Smooth muscle cell of bladder (primary cell): ENCODE data around the gene WIPF2. TPM values are rescaled to one million over a fixed set of nuclear protein-coding genes. Genes with fewer than 3 reads are reported as not detected.

Source experiments
- total RNA-seq: library from RNA; depleted of rRNA; stranded (reverse); fragments of >200 nt; gene quantifications from 2 replicates; pipeline ENCODE4 v1.2.3, GENCODE V29; 2014

WIPF2 gene, protein sequence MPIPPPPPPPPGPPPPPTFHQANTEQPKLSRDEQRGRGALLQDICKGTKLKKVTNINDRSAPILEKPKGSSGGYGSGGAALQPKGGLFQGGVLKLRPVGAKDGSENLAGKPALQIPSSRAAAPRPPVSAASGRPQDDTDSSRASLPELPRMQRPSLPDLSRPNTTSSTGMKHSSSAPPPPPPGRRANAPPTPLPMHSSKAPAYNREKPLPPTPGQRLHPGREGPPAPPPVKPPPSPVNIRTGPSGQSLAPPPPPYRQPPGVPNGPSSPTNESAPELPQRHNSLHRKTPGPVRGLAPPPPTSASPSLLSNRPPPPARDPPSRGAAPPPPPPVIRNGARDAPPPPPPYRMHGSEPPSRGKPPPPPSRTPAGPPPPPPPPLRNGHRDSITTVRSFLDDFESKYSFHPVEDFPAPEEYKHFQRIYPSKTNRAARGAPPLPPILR
- 3.6 and 4.6 TPM in 2 replicates for total RNA-seq

DNA sequence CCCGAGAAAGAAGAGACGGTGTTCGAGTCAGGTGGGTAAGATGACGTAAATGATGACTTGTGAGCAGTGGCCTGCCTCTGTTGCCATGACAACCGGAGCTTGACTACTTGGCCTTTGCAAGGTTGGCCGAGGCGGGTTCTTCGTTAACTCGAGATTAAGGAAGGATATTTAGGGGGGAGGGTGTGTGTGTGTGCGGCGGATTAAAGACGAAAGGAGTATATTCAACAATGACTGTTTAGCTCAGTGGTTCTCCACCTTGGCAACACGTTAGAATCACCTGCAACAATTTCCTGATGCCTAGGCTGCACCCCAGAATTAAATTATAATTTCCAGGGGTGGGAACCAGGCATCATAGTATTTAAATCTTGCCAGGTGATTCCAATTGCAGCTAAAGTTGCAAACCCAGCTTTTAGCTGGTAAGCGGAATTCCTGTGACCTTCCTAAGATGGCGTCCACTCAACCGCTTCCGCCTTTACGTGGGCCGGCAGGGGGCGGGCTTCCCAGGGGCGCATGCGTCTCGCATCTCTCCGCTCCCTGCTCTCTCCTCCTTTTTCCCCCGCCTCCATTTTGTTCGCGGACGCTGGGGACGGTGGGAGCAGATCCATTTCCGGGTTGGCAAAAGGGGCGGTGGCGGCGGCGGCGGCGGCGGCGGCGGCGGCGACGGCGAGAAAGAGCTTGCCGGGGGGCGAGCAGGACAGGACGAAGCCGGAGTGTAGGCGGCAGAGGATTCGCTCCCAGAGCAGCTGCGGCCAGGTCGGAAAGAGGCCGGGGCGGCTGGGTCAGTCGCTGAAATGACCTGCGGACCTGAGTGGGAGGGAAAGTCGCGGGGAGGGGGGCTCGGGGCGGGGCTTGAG lies at the start of gene WIPF2:
Gene WIPF2, plus strand, starts transcription at position 565 of the 854 bp plus-strand sequence. CDS start 37,156 bp downstream, outside the sequence.

DNA sequence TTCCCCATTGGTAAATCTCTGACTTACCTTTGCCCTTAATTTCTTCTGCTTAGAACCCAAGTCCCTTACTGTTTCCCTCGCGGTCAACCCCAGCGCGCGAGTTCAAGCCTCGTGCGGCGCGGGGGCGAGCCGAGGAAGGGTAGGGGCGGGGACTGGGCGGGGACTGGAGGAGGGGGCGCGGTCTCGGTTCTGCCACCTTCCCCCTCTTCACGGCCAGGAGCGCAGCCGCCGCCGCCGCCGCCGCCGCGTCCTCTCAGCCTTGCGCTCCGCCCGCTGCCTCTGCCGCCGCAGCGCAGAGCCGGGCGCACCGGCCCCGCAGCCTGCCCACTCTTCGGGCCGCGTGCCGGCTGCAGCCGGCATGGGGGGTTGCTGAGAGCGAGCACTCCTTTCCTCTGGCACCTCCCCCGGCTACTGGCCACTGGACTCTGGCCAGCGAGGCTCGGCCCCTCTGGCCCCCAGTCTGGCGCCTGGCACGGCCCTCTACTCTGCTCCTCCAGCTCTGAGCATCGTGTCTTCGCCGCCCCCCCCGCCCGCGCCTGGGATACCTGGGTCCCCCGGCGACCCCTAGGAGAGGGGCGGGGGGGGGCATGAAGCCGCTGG lies 41.7 kb upstream of the WIPF2 start, which contains the start of gene RAPGEFL1:
Gene RAPGEFL1, plus strand, starts transcription at position 196 of the 600 bp plus-strand sequence. Its CDS starts 392 bp downstream, at position 588.

DNA sequence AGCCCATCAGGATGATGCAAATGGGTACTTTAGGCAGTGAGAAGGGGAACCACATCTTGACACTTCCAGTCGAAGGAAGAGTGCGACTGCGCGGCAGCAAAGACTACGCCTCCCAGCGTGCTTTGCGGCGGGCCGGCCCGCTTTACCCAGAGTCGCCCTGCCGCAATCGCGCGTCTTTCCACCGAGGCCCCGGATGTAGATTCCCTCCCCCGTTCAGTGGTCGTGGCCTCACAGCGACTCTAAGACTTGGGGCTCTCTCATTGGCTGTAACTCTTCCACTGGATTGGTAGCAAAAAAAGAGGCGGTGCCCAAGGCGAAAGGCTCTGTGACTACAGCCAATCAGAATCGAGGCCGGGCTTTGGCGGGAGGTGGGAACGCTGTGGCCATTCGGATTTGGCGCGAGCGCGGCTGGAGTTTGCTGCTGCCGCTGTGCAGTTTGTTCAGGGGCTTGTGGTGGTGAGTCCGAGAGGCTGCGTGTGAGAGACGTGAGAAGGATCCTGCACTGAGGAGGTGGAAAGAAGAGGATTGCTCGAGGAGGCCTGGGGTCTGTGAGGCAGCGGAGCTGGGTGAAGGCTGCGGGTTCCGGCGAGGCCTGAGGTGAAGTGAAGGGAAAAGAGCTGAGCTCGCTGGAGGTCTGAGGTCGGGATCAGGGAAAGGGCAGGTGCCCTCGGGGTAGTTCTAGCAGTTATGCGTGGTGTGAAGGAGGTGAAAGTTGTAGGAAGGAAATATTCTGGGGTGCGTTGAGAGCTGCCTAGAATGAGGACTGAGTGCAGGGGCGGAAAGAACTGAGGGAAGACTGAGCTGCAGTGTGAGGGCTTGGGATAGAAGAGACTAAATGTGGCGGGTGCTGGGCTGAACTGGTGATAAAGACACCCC lies 68.6 kb downstream of the WIPF2 start, which contains the start of gene CDC6:
Gene CDC6, plus strand, starts transcription at position 386 of the 876 bp plus-strand sequence. CDS start 1,542 bp downstream, outside the sequence.

DNA sequence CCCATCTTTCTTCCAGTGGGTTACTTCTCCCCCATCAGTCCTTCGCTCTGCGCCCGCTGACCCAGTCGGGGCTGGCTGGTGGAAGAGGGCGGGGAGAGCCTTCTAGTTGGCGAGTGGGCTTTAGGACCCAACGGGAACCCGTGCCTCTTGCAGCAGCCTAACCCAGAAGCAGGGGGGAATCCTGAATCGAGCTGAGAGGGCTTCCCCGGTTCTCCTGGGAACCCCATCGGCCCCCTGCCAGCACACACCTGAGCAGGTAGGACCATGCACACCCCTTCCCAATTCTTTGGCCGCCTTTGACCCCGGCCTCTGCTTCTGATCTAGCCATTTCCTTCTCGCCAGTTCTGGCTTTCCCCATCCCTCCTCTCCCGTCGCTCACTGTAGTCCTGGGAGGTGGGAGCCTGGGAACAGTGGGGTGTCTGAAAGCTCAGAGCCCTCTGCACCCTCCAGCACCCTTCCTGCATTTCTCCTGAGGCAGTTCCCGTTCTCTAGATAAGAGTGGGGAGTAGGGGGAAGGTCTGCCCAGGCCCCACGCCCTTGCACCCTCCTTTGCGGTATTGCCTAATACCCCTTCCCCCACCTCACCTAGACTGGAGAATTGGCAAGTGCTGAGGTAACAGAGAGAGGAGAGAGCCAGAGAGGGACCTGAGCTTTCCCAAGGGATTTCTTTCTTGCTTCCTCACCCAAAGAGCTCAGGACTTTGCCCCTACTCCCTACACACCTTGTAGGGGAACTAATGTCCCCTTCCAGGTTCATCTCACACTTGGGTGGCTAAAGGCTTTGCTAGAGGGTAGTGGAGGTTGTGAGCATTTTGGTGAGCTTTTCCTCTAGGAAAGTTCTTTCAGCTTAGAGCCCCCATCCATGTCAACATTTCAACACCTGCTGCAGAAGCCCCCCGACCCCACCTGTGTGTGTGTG lies 90.2 kb downstream of the WIPF2 start, which contains the start of gene RARA:
Gene RARA, plus strand, starts transcription at position 150 of the 918 bp plus-strand sequence. CDS start 22,039 bp downstream, outside the sequence.

Other genes starting within 250 kb of the WIPF2 start
- gene PSMD3, start 238.5 kb upstream of the WIPF2 start, total RNA-seq, result 76.9 and 83.2 TPM in 2 replicates
- 0.37 and 0.71 TPM in 2 replicates for gene CSF3, start 203.9 kb upstream of the WIPF2 start, total RNA-seq
- gene MED24, start 164.9 kb upstream of the WIPF2 start, total RNA-seq, result 21.5 and 25.7 TPM in 2 replicates
- gene THRA, start 156.3 kb upstream of the WIPF2 start, total RNA-seq, result 18.9 and 27.4 TPM in 2 replicates
- 0.85 and 1.3 TPM in 2 replicates for gene NR1D1, start 118.7 kb upstream of the WIPF2 start, total RNA-seq
- gene MSL1, start 97.3 kb upstream of the WIPF2 start, total RNA-seq, result 30.2 and 38.6 TPM in 2 replicates
- gene CASC3, start 78.8 kb upstream of the WIPF2 start, total RNA-seq, result 19.1 and 20.8 TPM in 2 replicates
- 1.00 and 1.8 TPM in 2 replicates for gene RAPGEFL1, start 41.8 kb upstream of the WIPF2 start, total RNA-seq
- gene CDC6, start 68.6 kb downstream of the WIPF2 start, total RNA-seq, result 1.4 and 1.8 TPM in 2 replicates
- 4.7 and 6.9 TPM in 2 replicates for gene RARA, start 89.9 kb downstream of the WIPF2 start, total RNA-seq
- gene GJD3, start 145.4 kb downstream of the WIPF2 start, total RNA-seq, result 1.8 and 2.0 TPM in 2 replicates
- gene TOP2A, start 198.6 kb downstream of the WIPF2 start, total RNA-seq, result 9.9 and 11.4 TPM in 2 replicates
- 450 and 539 TPM in 2 replicates for gene IGFBP4, start 224.1 kb downstream of the WIPF2 start, total RNA-seq